IMR-90 (cell line): ENCODE data around the gene SLC16A1.
A peak's percentile ranks its signal among the peaks of the same experiment; 100 is the strongest.

Experiments used
- BHLHE40 ChIP-seq: fragments of 150-350 bp; IDR thresholded peaks from 2 replicates; pipeline ENCODE4 v1.6.1; 2016; ENCODE audit warnings: mild to moderate bottlenecking, low read depth, low read length
- CEBPB ChIP-seq: IDR thresholded peaks from 2 replicates; pipeline ENCODE4 v1.6.1; 2012; ENCODE audit warnings: low read depth, low read length, improper control_type of control experiment
- CHD1 ChIP-seq: IDR thresholded peaks from 2 replicates; pipeline ENCODE4 v1.6.1; 2012; ENCODE audit warnings: low read depth, low read length, improper control_type of control experiment
- CTCF ChIP-seq: conservative IDR thresholded peaks from 2 replicates; pipeline ENCODE4 v1.5.1; 2012; ENCODE audit warnings: mild to moderate bottlenecking, low read depth, low read length, improper control_type of control experiment
- FOS ChIP-seq: fragments of 150-350 bp; IDR thresholded peaks from 2 replicates; pipeline ENCODE4 v1.6.1; 2016; ENCODE audit warnings: low read depth, low read length
- MAFK ChIP-seq: IDR thresholded peaks from 2 replicates; pipeline ENCODE4 v1.6.1; 2012; ENCODE audit warnings: low read depth, low read length, improper control_type of control experiment
- MAZ ChIP-seq: IDR thresholded peaks from 2 replicates; pipeline ENCODE4 v1.6.1; 2012; ENCODE audit warnings: low read depth, mild to moderate bottlenecking, low read length, improper control_type of control experiment, moderate library complexity, borderline replicate concordance
- MXI1 ChIP-seq: IDR thresholded peaks from 2 replicates; pipeline ENCODE4 v1.6.1; 2012; ENCODE audit warnings: low read depth, mild to moderate bottlenecking, low read length, moderate library complexity, borderline replicate concordance
- POLR2A ChIP-seq: IDR thresholded peaks from 2 replicates; pipeline ENCODE4 v1.6.1; 2012; ENCODE audit warnings: mild to moderate bottlenecking, low read depth, low read length
- RCOR1 ChIP-seq: IDR thresholded peaks from 2 replicates; pipeline ENCODE4 v1.6.1; 2012; ENCODE audit warnings: mild to moderate bottlenecking, low read length, improper control_type of control experiment; ENCODE audit not compliant: insufficient replicate concordance
- RFX5 ChIP-seq: IDR thresholded peaks from 2 replicates; pipeline ENCODE4 v1.8.0; 2012; ENCODE audit warnings: low read depth, mild to moderate bottlenecking, low read length, moderate library complexity
- SMC3 ChIP-seq: fragments of 150-350 bp; IDR thresholded peaks from 2 replicates; pipeline ENCODE4 v1.6.1; 2016; ENCODE audit warnings: low read depth, mild to moderate bottlenecking, antibody characterized with exemption, low read length, moderate library complexity
- USF2 ChIP-seq: fragments of 150-350 bp; IDR thresholded peaks from 2 replicates; pipeline ENCODE4 v1.6.1; 2017; ENCODE audit warnings: mild to moderate bottlenecking, antibody characterized with exemption, low read length, low read depth

GRCh38 chr1:112975336-112975735 lies 19.3 kb upstream of the SLC16A1 start:
- TF ChIP-seq CEBPB (peak; percentile 12; the same call in 1 of the 2 replicates), POLR2A (no peak), CTCF (no peak), CHD1 (no peak), RCOR1 (no peak), RFX5 (no peak), FOS (no peak), SMC3 (no peak), MAFK (no peak), BHLHE40 (no peak), MXI1 (no peak), MAZ (no peak), USF2 (no peak)
